WTC11 (cell line): Measurements from ENCODE around the gene MMAB. TPM values are rescaled to one million over a fixed set of nuclear protein-coding genes. Genes with fewer than 3 reads are reported as not detected.

Experiments
- ATAC-seq: fragments of 200-7000 bp; cut with Tn5 transposase; 2 replicates; pipeline ENCODE4 v1.10.0; 2021; ENCODE audit warnings: mild to moderate bottlenecking, moderate library complexity
- CTCF ChIA-PET: fragments of 300-600 bp; sonication (Branson Sonifier 250); formaldehyde crosslinking; loops from one replicate; lab custom pipeline; 2021; ENCODE audit warnings: antibody characterized with exemption; lab: Charles Lee
- POLR2A ChIA-PET: fragments of 350-600 bp; sonication (Branson Sonifier 250); formaldehyde crosslinking; loops from one replicate; lab custom pipeline; 2021; ENCODE audit warnings: antibody characterized with exemption; lab: Charles Lee
- DNase-seq: peaks from one replicate; pipeline ENCODE4 v3.0.0; 2021; ENCODE audit warnings: low spot score
- H3K27ac Mint-ChIP-seq: 2 replicates; pipeline ENCODE4 v1.8.0; 2021; ENCODE audit warnings: mixed read lengths
- H3K27me3 Mint-ChIP-seq: 2 replicates; pipeline ENCODE4 v1.8.0; 2021; ENCODE audit warnings: low read depth, mild to moderate bottlenecking, moderate library complexity, mixed read lengths
- H3K36me3 Mint-ChIP-seq: 2 replicates; pipeline ENCODE4 v1.8.0; 2021; ENCODE audit warnings: mixed read lengths
- H3K4me1 Mint-ChIP-seq: 2 replicates; pipeline ENCODE4 v1.8.0; 2022; ENCODE audit warnings: mixed read lengths
- H3K4me3 Mint-ChIP-seq: 2 replicates; pipeline ENCODE4 v1.8.0; 2021; ENCODE audit warnings: mild to moderate bottlenecking, moderate library complexity, mixed read lengths
- H3K9me3 Mint-ChIP-seq: 2 replicates; pipeline ENCODE4 v1.8.0; 2021; ENCODE audit warnings: mixed read lengths
- ATF1 ChIP-seq: sonication (generic); formaldehyde crosslinking; IDR thresholded peaks from 2 replicates; pipeline ENCODE4 v1.8.1; 2023; ENCODE audit warnings: mild to moderate bottlenecking, moderate library complexity, missing genetic modification reagents
- ATF3 ChIP-seq: sonication (generic); formaldehyde crosslinking; conservative IDR thresholded peaks from 2 replicates; pipeline ENCODE4 v1.8.1; 2022; ENCODE audit warnings: mild to moderate bottlenecking, missing genetic modification reagents
- E2F1 ChIP-seq: sonication (generic); formaldehyde crosslinking; IDR thresholded peaks from 2 replicates; pipeline ENCODE4 v1.8.0; 2022; ENCODE audit warnings: mild to moderate bottlenecking, missing genetic modification reagents
- FOXP1 ChIP-seq: sonication (generic); formaldehyde crosslinking; IDR thresholded peaks from 2 replicates; pipeline ENCODE4 v1.8.0; 2022; ENCODE audit warnings: missing genetic modification reagents, mild to moderate bottlenecking, moderate library complexity, borderline replicate concordance
- JAZF1 ChIP-seq: fragments of 250-450 bp; sonication (Bioruptor Pico); IDR thresholded peaks from 2 replicates; pipeline ENCODE4 v1.9.0; 2021; ENCODE audit warnings: moderate library complexity, mild to moderate bottlenecking, inconsistent platforms
- MLX ChIP-seq: sonication (generic); formaldehyde crosslinking; IDR thresholded peaks from 2 replicates; pipeline ENCODE4 v1.8.1; 2023; ENCODE audit warnings: mild to moderate bottlenecking, missing genetic modification reagents, moderate library complexity
- MXD4 ChIP-seq: fragments of 250-450 bp; sonication (Bioruptor Pico); IDR thresholded peaks from 2 replicates; pipeline ENCODE4 v1.8.0; 2021; ENCODE audit warnings: mild to moderate bottlenecking, moderate library complexity, borderline replicate concordance
- NR2C2 ChIP-seq: sonication (generic); formaldehyde crosslinking; IDR thresholded peaks from 2 replicates; pipeline ENCODE4 v1.8.0; 2022; ENCODE audit warnings: mild to moderate bottlenecking, missing genetic modification reagents
- NR3C1 ChIP-seq: sonication (generic); formaldehyde crosslinking; conservative IDR thresholded peaks from 2 replicates; pipeline ENCODE4 v1.8.1; 2023; ENCODE audit warnings: low read depth, mild to moderate bottlenecking, missing genetic modification reagents
- OVOL2 ChIP-seq: fragments of 250-450 bp; sonication (Bioruptor Pico); IDR thresholded peaks from 2 replicates; pipeline ENCODE4 v1.9.0; 2021; ENCODE audit warnings: mild to moderate bottlenecking, borderline replicate concordance
- RELA ChIP-seq: sonication (generic); formaldehyde crosslinking; IDR thresholded peaks from 2 replicates; pipeline ENCODE4 v1.8.1; 2022; ENCODE audit warnings: missing genetic modification reagents, mild to moderate bottlenecking, borderline replicate concordance
- STAT6 ChIP-seq: sonication (generic); formaldehyde crosslinking; conservative IDR thresholded peaks from 2 replicates; pipeline ENCODE4 v1.8.1; 2023; ENCODE audit warnings: mild to moderate bottlenecking, low read depth, missing genetic modification reagents, moderate library complexity
- ZBTB21 ChIP-seq: sonication (generic); formaldehyde crosslinking; IDR thresholded peaks from 2 replicates; pipeline ENCODE4 v1.8.1; 2023; ENCODE audit warnings: mild to moderate bottlenecking, missing genetic modification reagents, borderline replicate concordance
- ZNF138 ChIP-seq: sonication (generic); formaldehyde crosslinking; conservative IDR thresholded peaks from 2 replicates; pipeline ENCODE4 v1.8.1; 2022; ENCODE audit warnings: mild to moderate bottlenecking, moderate library complexity, missing genetic modification reagents
- ZNF263 ChIP-seq: sonication (generic); formaldehyde crosslinking; IDR thresholded peaks from 2 replicates; pipeline ENCODE4 v1.8.1; 2022; ENCODE audit warnings: low read depth, mild to moderate bottlenecking, moderate library complexity, missing genetic modification reagents
- ZNF423 ChIP-seq: fragments of 250-450 bp; sonication (Bioruptor Pico); IDR thresholded peaks from 2 replicates; pipeline ENCODE4 v2.1.2; 2022; ENCODE audit warnings: mild to moderate bottlenecking, moderate library complexity
- ZNF671 ChIP-seq: fragments of 250-450 bp; sonication (Bioruptor Pico); IDR thresholded peaks from 2 replicates; pipeline ENCODE4 v1.8.0; 2021; ENCODE audit warnings: mild to moderate bottlenecking
- total RNA-seq: library from RNA; stranded (reverse); gene quantifications from 3 replicates; pipeline ENCODE4 v1.2.3, GENCODE V29; 2021
- TF ChIP-seq, protein P1 (sequence below): sonication (generic); formaldehyde crosslinking; IDR thresholded peaks from 2 replicates; pipeline ENCODE4 v1.8.1; 2022; ENCODE audit warnings: low read depth, mild to moderate bottlenecking, moderate library complexity, missing genetic modification reagents, borderline replicate concordance
- TF ChIP-seq, protein P2 (sequence below): sonication (generic); formaldehyde crosslinking; IDR thresholded peaks from 2 replicates; pipeline ENCODE4 v1.8.1; 2023; ENCODE audit warnings: mild to moderate bottlenecking, moderate library complexity, missing genetic modification reagents

MMAB gene
- total RNA-seq, 1 experiment from 2014 or later: 22.0 TPM

GRCh38 chr12:109560867-109561710 lies 12.2 kb downstream of the MMAB start:
- H3K4me3 Mint-ChIP-seq: no peak overlapping the region
- ChIA-PET POLR2A (no interaction called here), CTCF (interaction anchor here (0.6 kb wide), 1 partner anchor 108 kb away, joined by 5 read pairs; no protein-coding TSS in a partner anchor)
- no peak for TF ChIP-seq ZNF138
- no peak for TF ChIP-seq ATF1 (CRISPR knock-in tag)
- no peak for TF ChIP-seq OVOL2 (CRISPR knock-in tag)
- no peak for TF ChIP-seq NR3C1
- TF ChIP-seq E2F1 (CRISPR knock-in tag): no peak
- TF ChIP-seq FOXP1 (CRISPR knock-in tag): no peak
- no peak for TF ChIP-seq ATF3 (CRISPR knock-in tag)
- TF ChIP-seq ZNF423 (CRISPR knock-in tag): no peak
- no peak for TF ChIP-seq STAT6 (CRISPR knock-in tag)
- TF ChIP-seq JAZF1 (CRISPR knock-in tag): no peak
- TF ChIP-seq, protein P1, sequence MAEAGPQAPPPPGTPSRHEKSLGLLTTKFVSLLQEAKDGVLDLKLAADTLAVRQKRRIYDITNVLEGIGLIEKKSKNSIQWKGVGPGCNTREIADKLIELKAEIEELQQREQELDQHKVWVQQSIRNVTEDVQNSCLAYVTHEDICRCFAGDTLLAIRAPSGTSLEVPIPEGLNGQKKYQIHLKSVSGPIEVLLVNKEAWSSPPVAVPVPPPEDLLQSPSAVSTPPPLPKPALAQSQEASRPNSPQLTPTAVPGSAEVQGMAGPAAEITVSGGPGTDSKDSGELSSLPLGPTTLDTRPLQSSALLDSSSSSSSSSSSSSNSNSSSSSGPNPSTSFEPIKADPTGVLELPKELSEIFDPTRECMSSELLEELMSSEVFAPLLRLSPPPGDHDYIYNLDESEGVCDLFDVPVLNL (CRISPR knock-in tag): no peak
- TF ChIP-seq MXD4 (CRISPR knock-in tag): no peak
- no peak for TF ChIP-seq MLX
- no peak for TF ChIP-seq ZNF671 (CRISPR knock-in tag)
- TF ChIP-seq NR2C2 (CRISPR knock-in tag): no peak
- no peak for TF ChIP-seq RELA
- no peak for TF ChIP-seq ZBTB21 (CRISPR knock-in tag)
- TF ChIP-seq, protein P2, sequence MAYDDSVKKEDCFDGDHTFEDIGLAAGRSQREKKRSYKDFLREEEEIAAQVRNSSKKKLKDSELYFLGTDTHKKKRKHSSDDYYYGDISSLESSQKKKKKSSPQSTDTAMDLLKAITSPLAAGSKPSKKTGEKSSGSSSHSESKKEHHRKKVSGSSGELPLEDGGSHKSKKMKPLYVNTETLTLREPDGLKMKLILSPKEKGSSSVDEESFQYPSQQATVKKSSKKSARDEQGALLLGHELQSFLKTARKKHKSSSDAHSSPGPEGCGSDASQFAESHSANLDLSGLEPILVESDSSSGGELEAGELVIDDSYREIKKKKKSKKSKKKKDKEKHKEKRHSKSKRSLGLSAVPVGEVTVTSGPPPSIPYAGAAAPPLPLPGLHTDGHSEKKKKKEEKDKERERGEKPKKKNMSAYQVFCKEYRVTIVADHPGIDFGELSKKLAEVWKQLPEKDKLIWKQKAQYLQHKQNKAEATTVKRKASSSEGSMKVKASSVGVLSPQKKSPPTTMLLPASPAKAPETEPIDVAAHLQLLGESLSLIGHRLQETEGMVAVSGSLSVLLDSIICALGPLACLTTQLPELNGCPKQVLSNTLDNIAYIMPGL: no peak
- TF ChIP-seq ZNF263 (CRISPR knock-in tag): no peak
- no peaks in the 10 kb centered on the region for H3K27me3 Mint-ChIP-seq
- DNase-seq (no peak), ATAC-seq (no peak)
- H3K9me3 Mint-ChIP-seq: peaks cover 7% of the 10 kb centered on the region; the same call in 1 of the 2 replicates
- H3K27ac Mint-ChIP-seq: no peak overlapping the region
- H3K36me3 Mint-ChIP-seq: peaks cover 14% of the 10 kb centered on the region
- H3K4me1 Mint-ChIP-seq: no peaks in the 10 kb centered on the region
